CD4-positive, alpha-beta T cell treated with Interleukin-12 subunit alpha and Interleukin-12 subunit beta, for 1 hour (primary cell): Measurements from ENCODE around the gene MAN1C1.
"Not testable (repeated sequence)": the region's sequence is repeated elsewhere in the genome, so short reads cannot be mapped to it uniquely, and the experiment has no call there.

ENCODE experiments used
- DNase-seq: peaks from one replicate; pipeline ENCODE4 v3.0.0-alpha.2; 2020

Gene MAN1C1

GRCh38 chr1:25683731-25684130, 67.1 kb downstream of the MAN1C1 start:
- DNase-seq, result no peak

- no peak for DNase-seq
Measured at GRCh38 chr1:25684216-25684965, 67.8 kb downstream of the MAN1C1 start.

- no peak for DNase-seq
Measured at GRCh38 chr1:25685211-25685750, 68.7 kb downstream of the MAN1C1 start.

- no peak for DNase-seq
Measured at GRCh38 chr1:25685938-25686665, 69.5 kb downstream of the MAN1C1 start.

GRCh38 chr1:25687221-25688017, 70.8 kb downstream of the MAN1C1 start:
- DNase-seq, result no peak

GRCh38 chr1:25688390-25689119, 72.0 kb downstream of the MAN1C1 start:
- DNase-seq, result no peak

GRCh38 chr1:25689686-25690381, 73.2 kb downstream of the MAN1C1 start:
- no peak for DNase-seq

- no peak for DNase-seq
Measured at GRCh38 chr1:25690396-25690956, 73.9 kb downstream of the MAN1C1 start.

GRCh38 chr1:25691211-25691610, 74.6 kb downstream of the MAN1C1 start:
- DNase-seq, result no peak

GRCh38 chr1:25692560-25692959, 76.0 kb downstream of the MAN1C1 start:
- DNase-seq, result peak; percentile 33

- DNase-seq, result no peak
Measured at GRCh38 chr1:25694167-25695007, 77.8 kb downstream of the MAN1C1 start.

- DNase-seq, result no peak
Measured at GRCh38 chr1:25695090-25695770, 78.6 kb downstream of the MAN1C1 start.

GRCh38 chr1:25695771-25696311, 79.2 kb downstream of the MAN1C1 start:
- no peak for DNase-seq

- DNase-seq, result not testable (repeated sequence)
Measured at GRCh38 chr1:25696643-25697042, 80.1 kb downstream of the MAN1C1 start.

- peak; percentile 10 for DNase-seq
Measured at GRCh38 chr1:25697435-25698217, 81.0 kb downstream of the MAN1C1 start.

GRCh38 chr1:25698252-25698651, 81.7 kb downstream of the MAN1C1 start:
- DNase-seq, result no peak

- not testable (repeated sequence) for DNase-seq
Measured at GRCh38 chr1:25699059-25699458, 82.5 kb downstream of the MAN1C1 start.

GRCh38 chr1:25699500-25700143, 83.0 kb downstream of the MAN1C1 start:
- no peak for DNase-seq
